HG03378 (cell line): Measurements from ENCODE around the gene PRG2.

Experiments used
- ATAC-seq: cut with Tn5 transposase; IDR thresholded peaks from one replicate; pipeline ENCODE4 v1.9.1; 2021; ENCODE audit warnings: mild to moderate bottlenecking, moderate library complexity; ENCODE audit not compliant: unreplicated experiment

The PRG2 gene

DNA sequence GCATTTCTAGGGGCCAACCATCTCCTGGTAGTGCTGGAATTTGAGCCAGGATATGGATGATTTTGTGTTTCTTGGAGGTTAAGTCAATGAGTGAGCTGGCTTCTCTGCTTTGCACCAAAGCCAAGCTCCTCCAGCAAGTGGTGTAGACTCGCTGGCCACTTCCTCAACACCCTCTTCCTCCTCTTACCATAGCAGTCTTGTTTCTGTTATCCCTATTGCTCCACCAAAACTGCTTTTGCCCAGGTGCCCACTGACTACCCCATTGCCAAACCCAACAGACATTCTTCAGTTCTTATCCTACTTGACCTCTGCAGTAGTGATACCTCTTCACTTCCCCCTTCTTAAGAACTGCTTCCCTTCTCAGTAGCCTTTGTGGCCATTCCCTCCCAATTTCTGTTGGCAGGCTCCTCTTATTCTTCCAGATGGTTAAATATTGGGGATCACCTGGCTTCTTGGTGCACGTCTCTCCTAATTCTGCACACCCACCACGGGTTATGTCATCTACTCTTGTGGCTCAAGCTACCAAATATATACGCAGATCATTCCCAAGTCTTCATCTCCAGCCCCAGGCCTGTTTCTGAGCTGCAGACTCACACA, 7.0 kb upstream of the PRG2 start:
- no peak for ATAC-seq

DNA sequence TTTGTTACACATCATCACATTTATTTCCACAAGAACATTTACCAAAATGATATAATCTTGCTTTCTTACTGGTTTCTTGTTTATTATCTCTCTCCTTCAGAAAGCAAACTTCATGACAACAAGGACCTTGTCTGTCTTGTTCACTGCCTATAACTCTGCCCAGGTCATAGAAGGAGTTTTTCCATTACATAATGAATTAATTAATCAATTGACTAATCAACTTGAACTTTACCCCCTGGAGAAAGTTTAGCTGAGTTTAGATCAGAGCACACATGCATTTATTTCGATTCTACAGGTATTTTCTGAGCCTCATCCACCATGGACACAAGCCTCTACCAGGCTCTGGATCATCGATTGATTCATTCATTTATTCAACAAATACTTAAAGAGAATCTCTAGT, 6.3 kb upstream of the PRG2 start:
- no peak for ATAC-seq

DNA sequence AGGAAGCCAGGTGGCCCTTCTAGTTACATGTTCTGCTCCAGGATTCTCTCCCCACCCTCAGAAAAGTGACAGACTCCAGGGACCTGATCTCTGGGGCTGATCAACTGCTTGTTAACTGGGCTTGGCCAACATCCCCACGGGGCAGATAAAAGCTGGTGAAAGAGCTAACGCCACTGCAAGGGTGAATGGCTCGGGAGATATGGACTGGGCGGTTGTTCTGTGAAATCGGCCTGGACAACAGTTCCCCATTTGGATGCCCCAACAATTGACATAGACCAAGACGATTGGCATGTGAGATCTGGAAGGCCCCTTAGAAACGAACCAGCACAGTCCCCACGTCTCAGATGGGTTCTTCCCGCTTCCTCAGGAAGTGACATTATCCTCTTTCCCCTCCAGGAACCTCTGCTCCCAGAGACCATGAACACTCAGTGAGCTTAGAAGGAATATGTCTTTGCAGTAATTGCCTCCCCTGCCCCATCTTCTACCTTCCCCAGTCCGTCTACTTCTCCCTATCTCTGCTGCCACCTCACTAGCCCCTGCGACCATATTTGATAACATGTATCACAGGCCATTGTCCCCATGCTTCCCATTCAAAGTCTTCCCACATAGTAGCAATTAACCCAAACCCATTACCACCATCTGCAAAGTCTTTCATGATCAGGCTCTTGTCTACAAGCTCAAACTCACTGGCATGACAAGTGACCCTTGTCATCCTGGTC, 5.6 kb upstream of the PRG2 start:
- no peak for ATAC-seq

DNA sequence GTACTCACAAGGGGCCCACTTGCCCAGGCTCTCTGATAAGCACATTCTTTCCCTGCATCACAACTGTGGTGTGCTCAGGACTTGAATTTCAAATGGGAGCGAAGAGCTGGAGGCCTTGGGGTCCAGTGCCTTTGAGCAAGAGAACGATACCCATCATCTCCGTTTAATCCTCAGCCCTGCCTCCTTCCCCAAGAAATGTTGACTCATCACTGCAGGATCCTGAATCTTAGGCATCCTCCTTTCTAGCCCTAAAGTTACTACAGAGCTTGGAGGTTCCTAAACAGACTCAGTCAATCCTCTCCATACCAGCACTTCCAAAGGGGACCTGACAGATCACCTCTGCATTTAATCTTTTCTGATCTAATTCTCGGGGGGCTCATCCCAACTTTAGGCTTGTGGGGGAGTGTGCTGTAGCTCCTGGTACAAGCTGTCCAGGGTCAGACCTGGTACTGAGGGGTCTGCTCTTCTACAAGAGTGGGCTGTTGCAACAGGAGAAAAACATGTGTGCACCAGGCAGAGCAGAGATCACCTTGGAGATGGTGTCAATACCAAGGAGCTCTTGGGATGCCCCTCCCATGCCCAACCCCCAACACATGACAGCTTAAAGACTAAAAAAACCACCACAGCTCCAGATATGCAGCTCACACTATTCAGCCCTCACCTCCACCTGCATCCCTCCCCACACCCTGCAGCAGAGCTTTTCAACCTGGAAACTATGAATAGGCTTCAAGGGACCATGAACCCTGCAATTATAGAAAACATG, 3.9 kb upstream of the PRG2 start:
- no peak for ATAC-seq

DNA sequence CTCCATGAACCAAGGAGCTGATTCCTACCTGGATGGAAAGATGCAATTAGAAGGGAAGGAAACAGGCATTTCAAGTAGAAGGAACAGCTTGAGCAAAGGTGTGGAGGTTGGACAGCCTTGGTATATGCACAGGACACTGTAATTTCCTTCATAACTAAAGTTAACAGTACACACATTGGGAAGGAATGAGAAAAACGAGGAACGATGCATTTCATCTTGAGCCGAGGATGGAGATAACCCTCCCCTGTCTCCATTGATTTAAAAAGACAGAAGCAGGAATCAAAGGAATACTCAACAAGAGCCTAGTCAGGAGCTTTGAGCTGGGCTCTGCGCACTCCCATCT, 2.3 kb upstream of the PRG2 start:
- ATAC-seq, result no peak

DNA sequence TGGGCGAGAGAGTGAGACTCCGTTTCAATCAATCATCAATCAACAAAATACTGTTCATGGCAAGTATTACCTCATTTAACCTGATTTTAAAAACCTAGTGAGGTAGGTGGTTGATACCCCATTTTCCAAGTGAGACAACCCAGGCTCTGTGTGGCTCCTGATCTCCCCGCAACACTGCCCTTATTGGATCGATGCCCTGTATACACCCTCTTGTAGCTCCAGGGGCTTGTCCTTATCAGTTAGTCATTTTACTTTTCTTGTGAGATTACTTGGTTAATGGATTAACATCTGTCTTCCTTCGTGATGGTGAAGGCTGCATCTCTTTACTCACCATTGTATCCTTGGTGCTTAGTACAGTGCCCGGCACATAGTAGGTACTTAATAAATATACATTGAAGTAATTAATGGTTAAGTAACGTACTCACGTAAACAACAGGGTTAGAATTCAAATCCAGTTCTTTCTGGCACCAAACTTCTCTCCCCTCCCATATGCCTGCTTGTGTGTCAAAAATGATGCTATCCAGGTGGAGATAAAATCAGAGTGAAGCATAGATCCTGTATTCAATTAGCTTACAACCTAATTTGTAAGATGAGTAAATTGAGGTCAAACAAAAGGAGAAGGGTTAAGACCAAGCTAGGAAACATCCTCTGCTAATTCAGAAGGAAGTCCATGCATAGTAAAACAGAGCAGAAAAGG, 1.8 kb upstream of the PRG2 start:
- no peak for ATAC-seq

DNA sequence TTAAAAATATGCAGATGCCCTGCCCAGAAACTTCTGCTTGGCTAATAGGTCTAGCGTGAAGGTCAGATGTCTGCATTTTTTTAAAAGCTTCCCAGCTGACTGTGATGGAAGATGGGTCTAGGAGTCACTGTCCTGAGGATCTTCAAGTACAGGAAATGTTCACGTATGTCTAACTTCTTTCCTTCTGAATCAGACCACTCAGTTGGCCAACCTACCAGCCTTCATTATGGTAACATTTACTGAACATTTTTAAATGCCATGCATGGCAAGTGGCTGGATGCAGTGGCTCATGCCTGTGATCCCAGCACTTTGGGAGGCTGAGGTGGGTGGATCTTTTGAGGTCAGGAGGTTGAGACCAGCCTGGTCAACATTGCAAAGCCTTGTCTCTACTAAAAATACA, 1.1 kb upstream of the PRG2 start:
- ATAC-seq, result no peak

DNA sequence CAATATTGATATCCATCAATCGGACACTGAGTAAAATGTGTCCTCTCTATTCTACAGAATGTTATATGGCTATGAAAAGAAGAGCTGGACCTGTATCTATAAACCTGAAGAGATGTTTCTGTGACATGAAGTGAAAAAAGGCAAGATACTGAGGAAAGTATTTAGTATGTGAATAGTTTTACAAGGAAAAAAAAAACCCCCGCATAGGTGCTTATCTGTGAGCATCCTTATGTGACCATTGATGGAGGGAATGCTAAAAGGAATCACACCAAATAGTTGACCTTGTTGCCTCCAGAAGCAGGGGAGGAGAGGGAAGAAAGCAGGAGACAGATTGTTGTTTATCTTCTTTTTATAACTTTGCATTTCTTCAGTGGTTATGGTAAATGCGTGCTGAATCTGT, 661 bp upstream of the PRG2 start:
- no peak for ATAC-seq

DNA sequence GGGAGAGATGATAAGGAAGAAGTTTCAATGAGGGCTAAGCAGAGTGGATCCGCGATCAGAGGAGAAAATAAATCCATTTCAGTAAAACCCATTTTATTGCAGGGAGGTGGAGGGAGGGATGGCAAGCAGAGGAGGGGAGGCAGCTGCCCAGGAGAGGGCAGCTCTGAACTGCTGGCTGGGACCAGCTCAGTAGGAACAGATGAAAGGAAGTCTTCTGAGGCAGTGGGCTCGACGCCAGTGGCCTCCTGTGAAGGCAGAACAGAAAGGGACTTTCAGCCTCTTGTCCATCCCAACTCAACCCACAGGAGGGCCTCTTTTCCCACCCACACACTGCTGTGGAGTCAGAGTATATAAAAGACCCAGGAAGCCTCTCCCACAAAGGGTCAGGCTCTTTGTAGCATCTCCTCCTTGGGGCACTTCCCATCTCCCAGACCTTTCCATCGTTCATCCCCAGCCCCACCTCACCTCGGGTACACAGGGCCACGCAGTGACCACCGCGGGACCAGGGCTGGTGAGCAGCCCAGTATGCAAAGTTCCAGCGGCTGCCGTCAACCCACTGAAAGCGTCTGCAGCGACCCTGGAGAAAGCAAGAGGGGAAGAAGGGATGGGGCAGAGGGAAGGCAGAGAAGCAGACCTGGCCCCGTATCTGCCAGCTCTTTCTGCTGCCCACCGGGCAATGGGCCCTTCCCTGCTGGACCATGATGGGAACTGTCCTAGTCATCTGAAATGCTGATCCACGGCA, 3.0 kb downstream of the PRG2 start:
- no peak for ATAC-seq

DNA sequence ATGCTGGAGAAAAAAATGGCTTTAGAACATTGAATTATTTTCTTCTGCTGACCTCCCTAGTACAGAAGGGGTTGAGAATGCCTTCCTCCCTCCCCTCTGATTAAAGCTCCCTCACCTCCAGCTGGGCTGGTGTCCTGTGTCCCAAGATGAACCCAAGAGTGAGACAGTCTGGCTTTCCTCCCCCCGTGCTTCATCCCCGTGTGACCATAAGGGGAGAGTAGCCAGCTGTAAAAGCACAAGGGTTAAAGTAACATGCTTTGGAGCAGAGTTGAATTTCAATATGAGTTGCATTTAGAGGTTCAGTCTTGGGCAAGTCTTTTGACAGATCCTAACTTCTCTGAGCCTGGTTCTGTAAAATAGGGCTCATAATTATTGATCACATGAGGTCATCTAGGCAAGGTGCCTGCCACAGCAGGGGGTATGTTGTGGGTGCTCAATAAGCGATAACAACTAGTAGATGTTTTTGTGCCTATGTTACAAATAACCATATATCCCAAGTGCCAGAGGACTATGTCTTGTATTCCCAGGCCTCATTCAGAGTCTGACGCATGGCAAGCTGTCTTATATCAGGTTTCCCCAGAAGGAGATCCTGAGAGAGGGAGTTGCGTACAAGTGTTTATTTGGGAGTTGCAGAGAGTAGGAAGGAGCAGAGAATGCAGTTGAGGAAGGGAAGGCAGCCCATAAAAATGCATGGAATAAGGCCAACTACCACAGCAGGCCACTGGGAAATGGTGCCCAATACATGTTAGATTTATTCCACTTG, 4.1 kb downstream of the PRG2 start:
- ATAC-seq, result no peak

DNA sequence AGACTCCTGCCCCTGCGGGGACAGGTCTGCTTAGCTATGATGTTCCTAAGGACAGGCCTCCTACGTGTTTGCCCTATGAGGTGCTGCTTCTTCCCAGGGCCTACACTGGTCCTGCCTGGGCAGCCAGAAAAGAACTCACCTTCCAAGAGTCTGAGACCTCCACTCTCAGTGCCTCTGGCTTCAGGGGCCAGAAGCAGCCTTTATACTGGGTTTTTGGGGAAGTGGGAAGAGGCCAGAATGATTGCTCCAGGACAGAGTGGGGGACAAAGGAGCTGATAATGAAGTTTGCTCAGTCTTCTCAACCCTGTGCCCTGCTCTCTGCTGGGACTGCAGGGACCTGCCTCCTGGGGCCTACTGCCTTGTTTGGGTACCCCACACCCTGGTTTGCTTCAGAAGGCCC, 9.5 kb downstream of the PRG2 start, which contains the start of gene PRG3:
TSS of gene PRG3 (minus strand) at position 176 of the 400 bp plus-strand sequence. CDS start 442 bp downstream, outside the sequence.
- ATAC-seq, result no peak

DNA sequence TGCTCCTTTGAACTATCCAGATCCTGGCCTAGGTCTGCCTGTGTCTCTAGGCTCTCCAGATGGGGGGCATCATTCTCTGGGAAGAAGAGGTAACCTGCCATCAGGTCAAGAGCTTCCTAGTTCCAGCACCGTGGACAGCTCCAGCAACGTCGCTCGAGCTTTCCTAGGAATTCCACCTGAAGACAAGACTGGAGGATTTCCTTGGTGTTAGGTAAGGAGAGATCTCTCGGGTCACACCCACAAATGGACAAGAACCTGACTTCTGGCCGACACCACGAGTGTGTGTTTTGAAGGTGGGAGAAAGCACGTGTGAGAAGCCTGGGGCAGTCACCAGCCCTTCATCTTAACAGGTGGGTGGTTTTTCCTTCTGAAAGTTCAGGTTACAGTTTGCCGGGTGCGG, 10.7 kb downstream of the PRG2 start:
- ATAC-seq, result no peak

DNA sequence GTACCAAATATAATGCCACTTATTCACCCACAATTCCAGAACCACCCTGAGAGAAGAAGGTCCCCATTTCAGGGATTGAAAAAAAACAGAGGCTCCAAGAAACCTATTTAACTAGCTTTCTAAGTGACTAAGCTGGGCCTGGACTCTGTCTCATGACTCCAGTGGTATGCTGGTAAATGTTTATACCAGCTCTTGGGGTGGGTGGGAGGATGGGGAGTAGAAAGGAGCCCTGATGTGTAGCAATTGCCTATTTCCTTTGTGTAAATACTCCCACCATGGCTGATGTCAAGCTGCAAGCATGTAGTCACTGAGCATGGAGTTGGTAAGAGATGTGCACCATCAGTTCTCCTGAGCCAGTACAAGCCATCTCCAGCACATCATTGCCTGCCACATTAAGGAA, 12.3 kb downstream of the PRG2 start:
- no peak for ATAC-seq

DNA sequence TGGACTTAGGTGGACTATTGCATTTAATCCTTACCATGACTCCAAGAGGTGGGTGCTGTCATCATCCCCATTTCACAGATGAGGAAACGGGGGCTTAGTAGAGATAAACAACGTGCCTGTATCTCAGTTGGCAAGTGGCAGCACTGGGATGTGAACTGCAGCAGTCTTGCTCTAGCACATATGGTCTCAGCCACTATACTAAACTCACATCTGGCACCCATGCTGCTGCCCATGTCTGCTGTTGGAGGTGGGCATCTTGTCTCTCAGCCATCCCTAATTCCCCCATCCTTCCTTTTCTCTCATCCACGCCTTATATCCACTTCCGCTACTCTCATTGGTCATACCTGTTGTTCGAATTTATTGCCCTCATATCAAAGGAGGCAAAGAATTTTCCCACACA, 13.3 kb downstream of the PRG2 start:
- ATAC-seq, result no peak

DNA sequence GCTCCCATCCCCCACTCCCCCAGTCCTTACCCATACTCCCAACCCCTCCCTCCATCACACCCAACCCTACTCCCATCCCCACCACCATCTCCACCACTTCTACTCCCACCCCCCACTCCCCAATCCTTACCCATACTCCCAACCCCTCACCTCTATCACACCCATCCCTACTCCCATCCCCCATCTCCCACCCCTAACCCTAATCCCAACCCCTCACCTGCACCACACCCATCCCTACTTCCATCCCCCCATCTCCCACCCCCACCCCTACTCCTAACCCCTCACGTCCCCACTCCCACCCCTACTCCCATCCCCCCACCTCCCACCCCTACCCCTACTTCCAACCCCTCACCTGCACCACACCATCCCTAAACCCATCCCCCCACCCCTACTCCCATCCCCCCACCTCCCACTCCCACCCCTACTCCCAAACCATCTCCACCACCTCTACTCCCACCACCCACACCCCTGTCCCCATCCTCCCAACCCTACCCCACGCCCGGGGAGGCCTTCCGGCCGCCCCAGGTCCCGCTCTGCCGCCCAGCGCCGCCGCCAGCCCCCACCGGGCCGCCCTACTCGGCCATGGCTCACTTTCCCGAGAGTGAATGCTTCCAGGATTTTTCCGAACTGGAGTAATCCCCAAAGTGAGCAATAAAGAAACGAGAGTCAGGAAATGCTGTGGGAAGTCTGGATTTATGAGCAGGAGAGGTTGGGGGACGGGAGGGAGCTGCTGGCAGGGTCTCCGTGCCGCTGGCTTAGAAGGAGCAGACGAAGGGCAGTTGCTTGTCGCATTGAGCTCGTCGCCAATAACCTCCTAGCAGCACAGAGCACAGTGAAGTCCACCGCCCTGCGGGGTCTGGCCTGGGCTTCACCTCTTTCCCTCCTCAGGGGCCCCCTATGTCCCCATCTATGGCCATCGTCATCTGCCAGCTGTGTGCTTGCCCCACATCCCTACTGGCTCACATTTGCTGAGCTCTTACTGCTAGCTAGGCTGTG, 14.1 kb downstream of the PRG2 start:
- ATAC-seq, result no peak

DNA sequence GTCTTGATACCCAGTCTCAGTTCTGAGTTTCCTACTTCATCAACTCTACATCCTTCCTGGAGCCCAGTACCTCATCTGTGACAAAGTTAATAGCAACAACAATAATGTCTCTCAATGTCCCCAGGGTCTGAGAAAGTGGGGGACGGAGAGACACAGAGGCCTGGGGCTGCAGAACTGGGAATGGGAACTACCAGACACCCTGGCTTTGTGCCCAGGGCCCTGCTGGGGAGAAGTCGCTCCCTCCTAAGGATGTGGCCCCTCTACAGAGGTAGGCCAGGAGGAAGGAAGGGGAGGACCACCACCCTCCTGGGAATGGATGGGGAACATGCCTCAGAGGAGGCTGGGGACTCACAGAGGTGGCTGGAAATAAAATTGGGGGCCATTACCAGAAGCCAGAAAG, 15.0 kb downstream of the PRG2 start:
- ATAC-seq, result no peak

DNA sequence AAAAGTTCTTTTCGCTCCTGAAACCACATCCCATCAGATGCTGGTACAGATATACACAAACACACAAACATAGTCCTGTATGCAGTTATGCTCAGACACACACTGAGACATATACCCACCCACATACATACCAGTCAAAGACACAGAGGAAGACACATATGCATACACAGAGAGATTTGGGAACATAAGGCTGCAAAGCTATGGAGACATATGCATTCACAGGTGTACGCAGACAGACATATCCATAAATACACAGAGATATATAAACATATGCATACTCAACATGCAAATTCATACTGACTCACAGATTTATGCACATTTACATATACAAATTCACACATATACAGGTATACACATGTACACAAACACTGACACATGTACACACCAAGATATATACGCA, 15.5 kb downstream of the PRG2 start:
- ATAC-seq, result no peak

DNA sequence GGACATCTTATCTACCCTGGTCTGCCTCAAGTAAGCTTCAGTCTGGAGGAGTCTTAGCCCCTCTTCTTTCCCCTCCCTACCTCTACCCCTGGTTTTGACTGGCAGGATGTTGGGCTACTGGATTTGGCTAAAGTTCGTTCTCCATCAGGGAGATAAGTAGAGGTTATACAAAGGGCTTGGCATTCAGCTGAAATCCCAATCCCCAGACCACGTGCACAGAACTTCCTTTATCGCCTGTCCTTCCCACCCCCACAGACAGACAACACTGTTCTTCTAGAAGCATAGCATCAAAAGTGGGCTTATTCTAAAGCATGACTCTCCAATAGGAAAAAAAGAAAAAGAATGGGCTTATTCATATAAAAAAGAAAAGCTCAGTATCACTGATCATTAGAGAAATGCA, 17.3 kb downstream of the PRG2 start:
- no peak for ATAC-seq

DNA sequence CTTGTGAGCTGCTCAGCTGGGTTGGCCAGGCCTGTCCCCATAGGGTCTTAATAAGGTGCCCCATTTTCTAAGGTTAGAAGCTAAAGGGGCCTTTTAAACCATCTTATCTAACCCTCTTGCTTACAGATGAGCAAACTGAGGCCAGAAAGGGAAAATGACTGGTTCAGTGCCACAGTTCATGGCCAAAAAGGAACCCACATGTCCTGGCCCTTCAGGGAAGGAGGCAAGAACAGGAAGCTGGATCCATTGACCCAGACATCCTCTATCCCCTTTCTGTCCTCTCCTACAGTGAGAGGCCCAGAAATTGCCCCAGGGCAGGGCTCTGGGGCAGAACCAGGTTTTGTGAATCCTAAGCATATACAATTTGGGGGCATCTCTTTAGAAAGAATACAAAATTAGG, 19.5 kb downstream of the PRG2 start:
- no peak for ATAC-seq
